GM13976 (cell line): Measurements from ENCODE around the gene C19orf81.

ENCODE experiments used
- DNase-seq: peaks from one replicate; pipeline ENCODE4 v3.0.0; 2012; ENCODE audit warnings: low spot score
- in situ Hi-C: fragments of 300-500 bp; cut with MboI; formaldehyde crosslinking; loops from one replicate; pipeline ENCODE4 v1.12.0; 2022; ENCODE audit warnings: low sequenced_read_pairs, mixed read lengths, inconsistent platforms; ENCODE audit not compliant: unreplicated experiment
- TF ChIP-seq, protein P1 (sequence below): IDR thresholded peaks from 2 replicates; pipeline ENCODE4 v1.5.1; 2012; ENCODE audit warnings: borderline replicate concordance, mild to moderate bottlenecking; ENCODE audit not compliant: insufficient read depth; ENCODE audit errors: extremely low read depth, missing control alignments, control extremely low read depth

The C19orf81 gene

DNA sequence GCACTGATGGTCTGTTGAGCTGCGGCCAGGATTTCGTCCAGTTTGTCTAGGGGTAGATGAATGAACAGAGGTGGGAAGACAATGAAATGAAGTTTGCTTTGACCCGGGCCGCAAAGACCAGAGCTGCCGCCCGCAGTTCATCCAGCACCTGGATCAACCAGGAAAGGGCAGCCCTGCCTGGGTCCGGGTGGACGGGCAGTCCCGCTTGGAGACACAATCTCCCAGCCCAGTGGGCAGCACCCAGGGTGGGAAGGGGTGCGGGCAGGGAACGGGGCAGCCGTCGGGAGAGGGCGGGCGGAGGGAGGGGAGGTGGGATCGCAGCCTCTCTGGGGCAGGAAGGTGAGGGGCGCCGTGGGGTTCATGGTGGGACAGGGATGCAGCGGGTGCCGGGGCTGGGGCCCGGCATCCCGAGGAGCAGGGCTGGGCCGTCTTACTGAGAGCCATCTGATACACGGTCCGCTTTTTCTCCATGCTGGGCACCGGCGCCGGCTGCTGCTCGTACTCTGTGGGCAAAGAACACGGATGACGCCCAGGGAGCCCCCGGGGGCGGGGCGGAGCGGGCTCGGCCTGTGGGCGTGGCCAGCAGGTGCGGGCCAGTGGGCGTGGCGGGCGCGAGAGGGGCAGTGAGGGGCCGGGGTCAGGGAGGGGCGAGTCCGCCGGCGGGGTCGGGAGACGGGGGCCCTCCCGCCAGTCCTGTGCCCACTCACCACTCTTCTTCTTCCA, 37.2 kb downstream of the C19orf81 start:
- in situ Hi-C loops: no loop called here
- TF ChIP-seq, protein P1, sequence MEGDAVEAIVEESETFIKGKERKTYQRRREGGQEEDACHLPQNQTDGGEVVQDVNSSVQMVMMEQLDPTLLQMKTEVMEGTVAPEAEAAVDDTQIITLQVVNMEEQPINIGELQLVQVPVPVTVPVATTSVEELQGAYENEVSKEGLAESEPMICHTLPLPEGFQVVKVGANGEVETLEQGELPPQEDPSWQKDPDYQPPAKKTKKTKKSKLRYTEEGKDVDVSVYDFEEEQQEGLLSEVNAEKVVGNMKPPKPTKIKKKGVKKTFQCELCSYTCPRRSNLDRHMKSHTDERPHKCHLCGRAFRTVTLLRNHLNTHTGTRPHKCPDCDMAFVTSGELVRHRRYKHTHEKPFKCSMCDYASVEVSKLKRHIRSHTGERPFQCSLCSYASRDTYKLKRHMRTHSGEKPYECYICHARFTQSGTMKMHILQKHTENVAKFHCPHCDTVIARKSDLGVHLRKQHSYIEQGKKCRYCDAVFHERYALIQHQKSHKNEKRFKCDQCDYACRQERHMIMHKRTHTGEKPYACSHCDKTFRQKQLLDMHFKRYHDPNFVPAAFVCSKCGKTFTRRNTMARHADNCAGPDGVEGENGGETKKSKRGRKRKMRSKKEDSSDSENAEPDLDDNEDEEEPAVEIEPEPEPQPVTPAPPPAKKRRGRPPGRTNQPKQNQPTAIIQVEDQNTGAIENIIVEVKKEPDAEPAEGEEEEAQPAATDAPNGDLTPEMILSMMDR: no peak
- DNase-seq: no peak

DNA sequence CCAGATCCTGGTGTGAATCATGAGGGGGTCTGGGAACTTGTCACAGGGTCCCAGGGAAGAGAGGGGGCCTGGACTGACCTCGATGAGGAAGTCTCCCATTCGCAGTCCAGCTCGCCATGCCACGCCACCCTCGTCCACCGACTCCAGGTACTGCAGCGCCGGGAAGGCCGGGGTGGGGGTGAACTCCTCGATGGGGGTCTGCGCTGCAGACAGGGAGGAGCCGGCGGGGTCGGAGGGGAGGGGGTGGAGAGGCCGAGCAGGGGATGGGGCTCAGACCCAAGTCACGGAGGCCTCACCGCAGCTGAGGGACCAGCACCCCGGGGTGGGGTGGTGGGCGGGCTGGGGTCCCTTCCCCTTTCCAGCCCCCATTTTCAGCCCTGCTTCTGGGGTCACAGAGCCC, 39.5 kb downstream of the C19orf81 start:
- no peak for DNase-seq
- TF ChIP-seq, protein P1: no peak
- in situ Hi-C loops: no loop called here

DNA sequence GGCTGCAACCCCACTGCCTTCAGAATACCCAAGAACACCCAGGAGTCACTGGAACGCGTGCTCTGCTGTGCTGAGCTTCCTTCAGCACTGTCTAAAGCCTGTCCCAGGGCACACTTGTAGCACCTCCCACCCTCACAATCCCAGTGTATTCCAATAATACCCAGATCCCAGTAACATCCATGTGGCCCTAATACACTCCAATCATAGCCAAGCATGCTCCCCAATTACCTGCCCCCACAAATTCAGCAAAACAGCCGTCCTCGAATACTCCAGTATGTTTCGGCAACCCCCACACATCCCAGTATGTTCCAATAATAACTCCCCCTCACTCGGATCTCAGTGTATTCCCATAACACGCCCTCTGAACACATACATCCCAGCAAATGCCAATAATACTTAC, 41.2 kb downstream of the C19orf81 start:
- DNase-seq: no peak
- TF ChIP-seq, protein P1: no peak
- in situ Hi-C loops: no loop called here

DNA sequence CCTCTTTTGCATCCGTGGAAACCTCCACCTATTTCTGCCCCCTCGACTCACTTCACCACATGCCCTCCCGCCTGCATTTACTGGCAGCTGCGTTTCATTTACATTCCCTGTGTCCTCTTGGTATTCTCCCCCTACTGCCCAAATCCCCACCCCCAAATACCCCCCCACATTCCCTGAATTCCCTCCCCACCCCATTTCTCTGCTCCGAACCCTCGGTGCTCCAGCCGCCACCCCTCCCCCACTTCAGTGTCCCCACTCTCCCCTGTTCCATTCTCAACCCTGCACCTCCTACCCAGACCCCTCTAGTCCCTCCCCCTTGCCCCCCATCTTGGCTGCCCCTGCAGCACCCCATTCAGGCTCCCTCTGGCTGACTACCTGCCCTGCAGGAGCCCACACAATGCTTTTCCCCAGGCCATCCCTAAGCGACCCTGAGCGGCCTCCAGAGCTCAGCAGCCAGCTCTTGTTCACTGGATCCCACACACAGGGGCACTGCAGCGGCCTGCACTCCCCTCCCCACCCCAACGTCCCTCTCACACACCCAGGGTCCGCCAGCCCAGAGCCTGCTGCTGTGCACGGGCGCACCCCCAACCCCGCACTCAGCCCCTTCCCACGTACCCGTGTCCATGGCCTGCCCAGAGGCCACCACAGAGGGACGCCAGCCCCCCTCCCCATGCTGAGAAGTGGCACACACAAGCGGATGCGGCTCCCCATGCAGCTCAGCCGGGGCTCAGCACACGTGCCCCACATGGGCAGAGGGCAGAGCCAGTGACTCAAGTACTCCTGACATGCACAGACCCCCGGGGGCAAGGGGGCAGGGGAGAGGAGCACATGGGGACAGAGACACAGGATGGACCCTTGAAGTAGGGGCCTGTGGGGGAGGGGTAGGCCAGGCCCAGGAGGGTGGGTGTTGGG, 44.1 kb downstream of the C19orf81 start:
- DNase-seq: no peak
- TF ChIP-seq, protein P1: no peak
- in situ Hi-C loops: no loop called here

DNA sequence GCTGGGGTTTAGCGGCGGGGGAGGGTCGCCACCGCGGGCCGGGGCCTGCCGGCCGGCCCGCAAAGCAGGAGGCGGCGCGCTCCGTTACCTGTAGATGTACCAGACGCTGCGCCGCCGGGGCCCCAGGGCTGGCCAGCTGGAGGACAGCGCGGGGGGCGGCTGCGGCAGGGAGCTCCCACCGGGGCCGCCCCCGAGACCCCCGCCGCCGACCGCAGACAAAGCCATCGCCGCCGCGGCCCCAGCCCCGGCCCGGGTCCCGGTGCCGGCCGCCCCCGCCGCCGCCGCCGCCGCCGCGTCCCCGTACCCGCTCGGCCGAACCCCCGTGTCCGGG, 45.5 kb downstream of the C19orf81 start:
- in situ Hi-C loops: no loop called here
- no peak for DNase-seq
- TF ChIP-seq, protein P1: no peak

DNA sequence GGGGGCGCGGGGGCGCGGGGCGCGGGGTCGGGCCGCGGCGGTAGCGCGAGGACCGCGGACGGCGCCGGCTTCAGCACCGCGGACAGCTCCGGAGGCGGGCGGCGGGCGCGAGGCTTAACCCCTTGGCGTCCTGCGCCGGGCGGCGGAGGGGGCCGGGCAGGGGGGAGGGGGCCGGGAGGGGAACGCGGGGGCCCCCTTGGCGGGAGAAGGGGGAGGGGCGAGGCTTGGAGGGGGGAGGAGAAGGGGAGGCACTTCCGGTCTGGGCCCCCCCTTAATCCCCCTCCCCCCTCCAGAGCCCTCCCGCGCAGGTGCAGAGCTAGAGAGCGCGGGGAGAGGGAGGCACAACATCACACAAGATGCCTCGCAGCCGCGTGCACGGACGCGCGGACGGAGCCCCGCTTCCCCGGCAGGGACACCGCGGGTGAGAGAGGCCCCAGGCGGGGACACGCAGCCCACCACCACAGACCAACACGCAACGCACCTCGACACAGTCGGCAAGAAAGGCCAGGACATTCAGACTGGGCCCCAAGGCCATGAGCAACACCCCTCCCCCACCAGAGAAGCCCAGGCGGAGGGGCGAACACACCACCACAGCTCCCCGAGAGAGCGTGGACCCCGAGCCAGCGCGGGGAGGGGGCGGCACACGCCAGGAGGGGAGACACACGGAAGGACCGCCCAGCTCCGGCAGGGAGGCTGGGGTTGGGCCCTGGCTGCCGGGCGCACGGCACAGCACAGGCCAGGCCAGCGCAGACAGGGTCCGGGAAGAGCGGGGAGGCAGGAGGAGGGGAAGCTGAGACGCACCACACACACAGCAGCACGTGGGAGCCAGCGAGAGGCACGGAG, 46.2 kb downstream of the C19orf81 start:
- in situ Hi-C loops: no loop called here
- DNase-seq: peak; percentile 75
- TF ChIP-seq, protein P1: no peak
